HEK293 (cell line): Measurements from ENCODE around the gene SETD2.

Experiments
- CTCF ChIA-PET: fragments of 350-600 bp; formaldehyde crosslinking; extraction: SDS; loops from one replicate; lab custom pipeline; 2021; ENCODE audit warnings: antibody characterized with exemption; lab: Yijun Ruan, JAX
- POLR2A ChIA-PET: fragments of 300-600 bp; formaldehyde crosslinking; extraction: SDS; loops from one replicate; lab custom pipeline; 2020; ENCODE audit warnings: antibody characterized with exemption, inconsistent platforms; lab: Yijun Ruan, JAX
- H3K27ac ChIP-seq: fragments of 200-500 bp; sonication (Bioruptor generic); 2 replicates; pipeline ENCODE4 v1.5.1; 2014; ENCODE audit warnings: low read depth, low read length, control low read depth, inconsistent platforms; ENCODE audit errors: extremely low read depth
- H3K36me3 ChIP-seq, 2 experiments: fragments of 200-500 bp in 1 of 2; sonication (Bioruptor generic) in 1 of 2; 1 replicate in 1 of 2; 2 replicates in 1 of 2; pipeline ENCODE4 v1.5.1; 2014 to 2017; ENCODE audit warnings: inconsistent platforms in 2 of 2, low read length in 2 of 2; ENCODE audit not compliant: control insufficient read depth in 2 of 2, insufficient read depth in 1 of 2
- H3K4me1 ChIP-seq: fragments of 200-500 bp; sonication (Bioruptor generic); 2 replicates; pipeline ENCODE4 v1.5.1; 2014; ENCODE audit warnings: mild to moderate bottlenecking, low read length, inconsistent platforms; ENCODE audit not compliant: control insufficient read depth, insufficient read depth
- H3K4me3 ChIP-seq: 2 replicates; pipeline ENCODE4 v1.5.1; 2011; ENCODE audit warnings: low read depth, mild to moderate bottlenecking, control low read depth, low read length, moderate library complexity
- H3K9me3 ChIP-seq: fragments of 200-500 bp; sonication (Bioruptor generic); 2 replicates; pipeline ENCODE4 v1.5.1; 2014; ENCODE audit warnings: low read depth, low read length, inconsistent platforms; ENCODE audit not compliant: control insufficient read depth, insufficient read depth
- BCL6B ChIP-seq: fragments of 450-650 bp; formaldehyde crosslinking; IDR thresholded peaks from 2 replicates; pipeline ENCODE4 v1.5.1; 2017; ENCODE audit warnings: missing biosample characterization, missing genetic modification characterization
- HOXA7 ChIP-seq: sonication (generic); formaldehyde crosslinking; IDR thresholded peaks from 2 replicates; pipeline ENCODE4 v1.8.1; 2022; ENCODE audit warnings: missing genetic modification reagents, borderline replicate concordance
- KLF1 ChIP-seq: fragments of 450-650 bp; formaldehyde crosslinking; IDR thresholded peaks from 2 replicates; pipeline ENCODE4 v1.5.1; 2016; ENCODE audit warnings: missing biosample characterization, missing genetic modification characterization
- SALL2 ChIP-seq: fragments of 450-650 bp; formaldehyde crosslinking; IDR thresholded peaks from 2 replicates; pipeline ENCODE4 v1.5.0; 2017; ENCODE audit warnings: missing biosample characterization, mild to moderate bottlenecking, missing genetic modification characterization, borderline replicate concordance
- YY1 ChIP-seq: fragments of 450-650 bp; formaldehyde crosslinking; IDR thresholded peaks from 2 replicates; pipeline ENCODE4 v1.5.1; 2018; ENCODE audit warnings: missing biosample characterization, missing genetic modification characterization
- ZBTB11 ChIP-seq: fragments of 450-650 bp; formaldehyde crosslinking; conservative IDR thresholded peaks from 2 replicates; pipeline ENCODE4 v1.5.1; 2016; ENCODE audit warnings: low read depth, missing biosample characterization, missing genetic modification characterization
- ZBTB21 ChIP-seq: fragments of 450-650 bp; formaldehyde crosslinking; IDR thresholded peaks from 2 replicates; pipeline ENCODE4 v1.5.1; 2017; ENCODE audit warnings: missing biosample characterization, missing genetic modification characterization
- ZBTB48 ChIP-seq: fragments of 450-650 bp; formaldehyde crosslinking; IDR thresholded peaks from 2 replicates; pipeline ENCODE4 v1.5.1; 2016; ENCODE audit warnings: missing biosample characterization, missing genetic modification characterization
- ZFHX2 ChIP-seq: fragments of 450-650 bp; formaldehyde crosslinking; conservative IDR thresholded peaks from 2 replicates; pipeline ENCODE4 v1.5.1; 2016; ENCODE audit warnings: missing biosample characterization, missing genetic modification characterization
- ZFP3 ChIP-seq: fragments of 450-650 bp; formaldehyde crosslinking; IDR thresholded peaks from 2 replicates; pipeline ENCODE4 v1.5.1; 2016; ENCODE audit warnings: low read depth, missing biosample characterization, missing genetic modification characterization
- ZNF157 ChIP-seq: fragments of 450-650 bp; formaldehyde crosslinking; IDR thresholded peaks from 2 replicates; pipeline ENCODE4 v1.5.1; 2016; ENCODE audit warnings: missing biosample characterization, missing genetic modification characterization
- ZNF211 ChIP-seq: fragments of 450-650 bp; formaldehyde crosslinking; IDR thresholded peaks from 2 replicates; pipeline ENCODE4 v1.5.1; 2016; ENCODE audit warnings: low read depth, missing biosample characterization, missing genetic modification characterization
- ZNF239 ChIP-seq: fragments of 450-650 bp; formaldehyde crosslinking; IDR thresholded peaks from 2 replicates; pipeline ENCODE4 v1.5.1; 2016; ENCODE audit warnings: missing biosample characterization, missing genetic modification characterization
- ZNF280C ChIP-seq: fragments of 450-650 bp; formaldehyde crosslinking; IDR thresholded peaks from 2 replicates; pipeline ENCODE4 v1.5.1; 2016; ENCODE audit warnings: missing biosample characterization, missing genetic modification characterization
- ZNF37A ChIP-seq: fragments of 450-650 bp; IDR thresholded peaks from 2 replicates; pipeline ENCODE4 v1.5.1; 2018; ENCODE audit warnings: missing biosample characterization, missing genetic modification characterization
- ZNF426 ChIP-seq: fragments of 450-650 bp; formaldehyde crosslinking; IDR thresholded peaks from 2 replicates; pipeline ENCODE4 v1.5.1; 2017; ENCODE audit warnings: missing biosample characterization, missing genetic modification characterization, mild to moderate bottlenecking, inconsistent platforms, moderate library complexity
- ZNF473 ChIP-seq: fragments of 450-650 bp; formaldehyde crosslinking; IDR thresholded peaks from 2 replicates; pipeline ENCODE4 v1.5.1; 2017; ENCODE audit warnings: missing biosample characterization, missing genetic modification characterization
- ZNF664 ChIP-seq: fragments of 450-650 bp; formaldehyde crosslinking; IDR thresholded peaks from 2 replicates; pipeline ENCODE4 v1.5.1; 2016; ENCODE audit warnings: missing biosample characterization, missing genetic modification characterization
- ZNF747 ChIP-seq: fragments of 450-650 bp; formaldehyde crosslinking; IDR thresholded peaks from 2 replicates; pipeline ENCODE4 v1.5.1; 2016; ENCODE audit warnings: missing biosample characterization, missing genetic modification characterization
- ZNF768 ChIP-seq: fragments of 450-650 bp; formaldehyde crosslinking; IDR thresholded peaks from 2 replicates; pipeline ENCODE4 v1.5.1; 2018; ENCODE audit warnings: missing biosample characterization, mild to moderate bottlenecking, missing genetic modification characterization
- TF ChIP-seq, protein P1 (sequence below): fragments of 450-650 bp; formaldehyde crosslinking; IDR thresholded peaks from 2 replicates; pipeline ENCODE4 v1.5.1; 2017; ENCODE audit warnings: missing biosample characterization, missing genetic modification characterization
- TF ChIP-seq, protein P2 (sequence below): fragments of 450-650 bp; formaldehyde crosslinking; IDR thresholded peaks from 2 replicates; pipeline ENCODE4 v1.5.1; 2016; ENCODE audit warnings: missing biosample characterization, missing genetic modification characterization

SETD2 gene

GRCh38 chr3:47020311-47020710 is 143.6 kb downstream of the SETD2 start:
- Histone ChIP-seq H3K36me3 (peaks cover 0 to 57% of the 10 kb centered on the region in 2 experiments; a peak in 1 of 3 replicates), H3K4me3 (no peak overlapping the region), H3K4me1 (no peaks in the 10 kb centered on the region), H3K9me3 (no peaks in the 10 kb centered on the region), H3K27ac (no peak overlapping the region)
- TF ChIP-seq ZFP3 (tag by site-specific recombination), result no peak
- ChIA-PET POLR2A (no interaction called here), CTCF (interaction anchor here (0.7 to 1.3 kb wide), 2 partner anchors 18 to 139 kb away, joined by 3 to 4 read pairs; no protein-coding TSS in a partner anchor)

DNA sequence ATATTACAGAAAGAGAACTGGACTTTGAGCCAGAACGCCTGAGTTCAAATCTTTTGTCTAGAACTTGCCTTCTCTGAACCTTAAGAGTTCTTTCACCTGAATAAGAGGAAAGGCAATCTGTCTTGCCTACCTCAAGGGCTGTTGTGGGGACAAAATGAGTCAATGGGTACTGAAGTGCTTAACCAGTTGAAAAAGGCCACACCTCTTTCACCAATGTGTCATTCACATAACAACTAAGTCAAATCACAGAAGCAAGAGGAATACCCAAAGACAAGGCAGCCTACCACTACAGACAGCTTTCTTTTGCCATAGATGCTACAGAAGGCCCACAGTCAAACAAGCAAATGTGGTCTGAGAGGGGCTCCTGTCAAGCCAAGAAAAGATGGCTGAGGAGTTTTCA is 144.7 kb downstream of the SETD2 start:
- Histone ChIP-seq H3K27ac (no peak overlapping the region), H3K4me3 (no peak overlapping the region), H3K4me1 (no peaks in the 10 kb centered on the region), H3K9me3 (no peaks in the 10 kb centered on the region), H3K36me3 (peaks cover 0 to 63% of the 10 kb centered on the region in 2 experiments; a peak in 1 of 3 replicates)
- ChIA-PET CTCF (no interaction called here), POLR2A (no interaction called here)
- TF ChIP-seq ZBTB11 (tag by site-specific recombination) (no peak), ZNF280C (tag by site-specific recombination) (no peak), ZBTB48 (tag by site-specific recombination) (no peak), YY1 (no peak), ZBTB21 (tag by site-specific recombination) (no peak), ZNF426 (no peak), KLF1 (tag by site-specific recombination) (no peak), ZNF473 (tag by site-specific recombination) (no peak), HOXA7 (CRISPR knock-in tag) (no peak), ZNF239 (tag by site-specific recombination) (no peak), BCL6B (tag by site-specific recombination) (no peak)
- TF ChIP-seq, protein P1, sequence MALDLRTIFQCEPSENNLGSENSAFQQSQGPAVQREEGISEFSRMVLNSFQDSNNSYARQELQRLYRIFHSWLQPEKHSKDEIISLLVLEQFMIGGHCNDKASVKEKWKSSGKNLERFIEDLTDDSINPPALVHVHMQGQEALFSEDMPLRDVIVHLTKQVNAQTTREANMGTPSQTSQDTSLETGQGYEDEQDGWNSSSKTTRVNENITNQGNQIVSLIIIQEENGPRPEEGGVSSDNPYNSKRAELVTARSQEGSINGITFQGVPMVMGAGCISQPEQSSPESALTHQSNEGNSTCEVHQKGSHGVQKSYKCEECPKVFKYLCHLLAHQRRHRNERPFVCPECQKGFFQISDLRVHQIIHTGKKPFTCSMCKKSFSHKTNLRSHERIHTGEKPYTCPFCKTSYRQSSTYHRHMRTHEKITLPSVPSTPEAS (tag by site-specific recombination), result no peak

GRCh38 chr3:47018269-47018611 is 145.7 kb downstream of the SETD2 start:
- Histone ChIP-seq H3K4me3 (no peak overlapping the region), H3K36me3 (peaks cover 0 to 68% of the 10 kb centered on the region in 2 experiments; a peak in 1 of 3 replicates), H3K27ac (no peak overlapping the region), H3K4me1 (no peaks in the 10 kb centered on the region), H3K9me3 (no peaks in the 10 kb centered on the region)
- ChIA-PET POLR2A (no interaction called here), CTCF (no interaction called here)
- TF ChIP-seq ZNF37A (tag by site-specific recombination) (no peak), SALL2 (tag by site-specific recombination) (no peak), ZNF664 (tag by site-specific recombination) (no peak), ZNF211 (tag by site-specific recombination) (no peak), ZNF747 (tag by site-specific recombination) (no peak), ZNF768 (no peak), ZNF157 (tag by site-specific recombination) (no peak), ZFHX2 (no peak)
- TF ChIP-seq, protein P2, sequence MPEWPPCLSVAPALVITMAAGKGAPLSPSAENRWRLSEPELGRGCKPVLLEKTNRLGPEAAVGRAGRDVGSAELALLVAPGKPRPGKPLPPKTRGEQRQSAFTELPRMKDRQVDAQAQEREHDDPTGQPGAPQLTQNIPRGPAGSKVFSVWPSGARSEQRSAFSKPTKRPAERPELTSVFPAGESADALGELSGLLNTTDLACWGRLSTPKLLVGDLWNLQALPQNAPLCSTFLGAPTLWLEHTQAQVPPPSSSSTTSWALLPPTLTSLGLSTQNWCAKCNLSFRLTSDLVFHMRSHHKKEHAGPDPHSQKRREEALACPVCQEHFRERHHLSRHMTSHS (tag by site-specific recombination), result no peak
